Putamen (tissue), 1 donor: ENCODE measurements around the gene ZSWIM5.
"Not testable (repeated sequence)": the region's sequence is repeated elsewhere in the genome, so short reads cannot be mapped to it uniquely, and the experiment has no call there.

Experiments
- DNase-seq: peaks from one replicate; pipeline ENCODE4 v3.0.0-alpha.2; 2016; ENCODE audit warnings: low spot score

ZSWIM5 gene

GRCh38 chr1:45141247-45142003 is 65.0 kb downstream of the ZSWIM5 start:
- no peak for DNase-seq

GRCh38 chr1:45136984-45137383 is 69.4 kb downstream of the ZSWIM5 start:
- no peak for DNase-seq

DNA sequence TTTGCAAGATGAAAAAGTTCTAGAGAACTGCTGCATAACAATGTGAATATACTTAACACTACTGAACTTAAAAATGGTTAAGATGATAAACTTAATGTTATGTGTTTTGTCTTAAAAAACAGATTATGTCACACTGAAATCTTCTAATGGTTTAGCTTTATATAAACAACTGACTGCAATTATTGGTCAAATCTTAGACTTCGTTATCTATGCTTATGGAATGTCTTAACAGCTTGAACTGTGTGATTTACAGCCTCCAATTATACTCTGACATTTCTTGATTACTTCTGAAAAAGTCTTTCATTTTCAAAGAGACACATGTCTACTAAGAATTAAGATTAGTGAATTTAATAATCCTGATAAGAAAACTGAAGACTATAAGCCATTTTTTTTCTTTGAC is 71.1 kb downstream of the ZSWIM5 start:
- DNase-seq = no peak

DNA sequence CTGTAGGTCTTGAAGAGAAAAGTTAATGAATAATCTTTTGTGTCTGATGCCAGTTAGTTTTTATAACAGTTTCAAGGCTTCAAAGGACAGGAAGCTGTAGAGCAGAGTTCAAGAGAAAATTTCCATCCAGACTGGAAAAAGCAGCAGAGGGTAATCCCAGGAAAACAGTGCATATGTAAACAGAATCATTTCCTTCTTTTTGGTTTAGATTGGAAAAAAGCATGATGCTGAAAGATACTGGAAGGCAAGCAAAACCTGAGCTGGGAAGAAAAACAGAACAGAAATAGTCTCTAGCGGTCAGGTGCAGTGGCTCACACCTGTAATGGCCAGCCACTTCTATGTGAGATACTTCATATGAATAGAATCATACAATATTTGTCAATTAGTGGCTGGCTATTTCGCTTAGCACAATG is 71.9 kb downstream of the ZSWIM5 start:
- no peak for DNase-seq

DNA sequence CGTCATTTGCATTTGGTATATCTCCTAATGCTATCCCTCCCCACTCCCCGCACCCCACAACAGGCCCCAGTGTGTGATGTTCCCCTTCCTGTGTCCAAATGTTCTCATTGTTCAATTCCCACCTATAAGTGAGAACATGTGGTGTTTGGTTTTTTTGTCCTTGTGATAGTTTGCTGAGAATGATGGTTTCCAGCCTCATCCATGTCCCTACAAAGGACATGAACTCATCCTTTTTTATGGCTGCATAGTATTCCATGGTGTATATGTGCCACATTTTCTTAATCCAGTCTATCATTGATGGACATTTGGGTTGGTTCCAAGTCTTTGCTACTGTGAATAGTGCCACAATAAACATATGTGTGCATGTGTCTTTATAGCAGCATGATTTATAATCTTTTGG is 73.7 kb downstream of the ZSWIM5 start:
- not testable (repeated sequence) for DNase-seq

DNA sequence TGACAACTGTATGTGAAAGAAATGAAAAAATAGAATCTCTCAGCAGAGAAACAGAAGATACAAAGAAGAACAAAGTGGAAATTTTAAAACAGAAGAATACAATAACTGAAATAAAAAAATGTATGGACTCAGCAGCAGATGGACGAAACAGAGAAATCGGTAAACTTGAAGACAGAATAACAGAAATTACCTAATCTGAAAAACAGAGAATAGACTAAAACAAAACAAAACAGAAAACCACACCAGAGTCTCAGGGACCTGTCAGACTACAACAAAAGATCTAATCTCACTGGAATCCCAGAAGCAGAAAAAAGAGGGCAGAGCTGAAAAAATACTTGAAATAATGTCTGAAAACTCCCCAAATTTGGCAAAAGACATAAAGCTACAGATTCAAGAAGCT is 83.0 kb downstream of the ZSWIM5 start:
- DNase-seq = no peak

DNA sequence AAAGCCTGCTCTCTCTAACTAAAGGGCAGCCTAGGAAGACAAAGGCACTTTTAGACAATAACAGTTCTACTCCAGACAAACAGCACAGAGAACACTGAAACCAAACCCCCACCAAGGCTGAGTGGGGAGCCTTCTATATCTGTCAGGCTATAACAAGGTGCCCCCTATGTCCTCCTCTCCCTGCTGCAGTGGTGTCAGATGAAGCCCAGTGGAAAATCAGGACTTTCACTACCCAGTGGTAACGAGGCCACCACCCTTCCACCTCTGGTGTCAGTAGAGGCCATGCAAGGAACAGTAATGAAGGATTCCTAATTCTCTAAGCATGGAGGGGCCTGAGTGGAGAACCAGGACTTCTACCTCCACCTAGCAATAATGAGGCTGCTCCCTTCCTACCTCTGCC is 83.7 kb downstream of the ZSWIM5 start:
- no peak for DNase-seq

DNA sequence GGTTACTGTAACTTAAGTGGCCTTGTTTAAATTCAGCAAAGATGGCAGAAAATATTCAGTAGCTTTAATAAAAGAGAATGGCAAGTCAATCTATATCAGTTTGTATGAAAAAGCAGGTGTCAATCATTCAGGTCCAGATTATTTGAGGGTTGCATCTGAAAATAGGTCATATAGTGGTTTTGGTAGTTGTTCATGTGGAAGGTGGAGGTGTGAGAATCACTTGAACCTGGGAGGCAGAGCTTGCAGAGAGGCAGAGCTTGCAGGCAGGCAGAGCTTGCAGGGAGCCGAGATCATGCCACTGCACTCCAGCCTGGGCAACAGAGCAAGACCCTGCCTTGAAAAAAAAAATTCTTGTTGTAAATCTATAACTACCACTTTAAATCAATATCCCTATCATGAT is 88.6 kb downstream of the ZSWIM5 start:
- DNase-seq = no peak

GRCh38 chr1:45116820-45117219 is 89.6 kb downstream of the ZSWIM5 start:
- no peak for DNase-seq

DNA sequence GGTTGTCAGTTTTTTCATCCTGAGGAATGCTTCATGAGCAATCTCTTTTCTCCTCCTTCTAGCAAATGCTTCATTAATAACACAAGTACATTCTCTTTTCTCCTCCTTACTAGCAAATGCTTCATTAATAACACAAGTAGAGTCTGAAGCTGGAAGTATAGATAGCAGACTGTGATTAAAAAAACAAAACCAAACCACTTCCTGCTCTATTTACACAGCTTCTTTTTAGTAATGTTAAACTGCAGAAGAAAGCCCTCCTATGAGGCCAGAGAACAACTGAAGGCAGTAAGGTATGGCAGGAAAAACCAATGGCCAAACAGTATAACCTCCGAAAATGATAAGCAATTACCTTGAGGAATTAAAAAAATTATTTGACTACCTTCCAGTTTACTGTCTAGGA is 90.1 kb downstream of the ZSWIM5 start:
- DNase-seq = no peak

- DNase-seq = not testable (repeated sequence)
Observed at GRCh38 chr1:45115198-45115597, 91.2 kb downstream of the ZSWIM5 start.

- DNase-seq = no peak
Observed at GRCh38 chr1:45112661-45113060, 93.7 kb downstream of the ZSWIM5 start.

DNA sequence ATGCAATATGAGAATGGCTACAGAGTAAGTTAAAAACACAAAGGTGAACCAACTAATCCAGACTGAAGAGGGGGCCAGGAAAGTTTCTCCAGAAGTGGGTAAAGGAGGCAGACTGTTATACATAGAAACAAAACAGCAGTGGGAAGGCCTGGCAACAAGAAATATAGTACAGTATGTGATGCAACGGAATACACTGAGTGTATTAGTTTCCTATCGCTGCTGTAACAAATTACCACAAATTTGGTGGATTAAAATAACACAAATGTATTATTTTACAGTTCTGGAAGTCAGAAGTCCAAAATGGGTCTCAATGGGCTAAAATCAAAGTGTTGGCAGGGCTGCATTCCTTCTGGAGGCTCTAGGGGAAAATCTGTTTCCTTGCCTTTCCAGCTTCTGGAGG is 95.2 kb downstream of the ZSWIM5 start:
- no peak for DNase-seq

- DNase-seq = no peak
Observed at GRCh38 chr1:45107782-45108181, 98.6 kb downstream of the ZSWIM5 start.

GRCh38 chr1:45106864-45107263 is 99.5 kb downstream of the ZSWIM5 start:
- DNase-seq = not testable (repeated sequence)

DNA sequence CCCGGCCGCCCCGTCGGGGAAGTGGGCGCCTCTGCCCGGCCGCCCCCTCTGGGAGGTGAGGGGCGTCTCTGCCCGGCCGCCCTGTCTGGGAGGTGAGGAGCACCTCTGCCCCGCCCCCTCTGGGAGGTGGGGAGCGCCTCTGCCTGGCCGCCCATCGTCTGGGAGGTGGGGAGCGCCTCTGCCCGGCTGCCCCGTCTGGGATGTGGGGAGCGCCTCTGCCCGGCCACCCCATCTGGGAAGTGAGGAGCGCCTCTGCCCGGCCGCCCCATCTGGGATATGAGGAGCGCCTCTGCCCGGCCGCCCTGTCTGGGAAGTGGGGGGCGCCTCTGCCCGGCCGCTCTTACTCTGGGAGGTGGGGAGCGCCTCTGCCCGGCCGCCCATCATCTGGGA is 100.3 kb downstream of the ZSWIM5 start:
- DNase-seq = not testable (repeated sequence)

- DNase-seq = not testable (repeated sequence)
Observed at GRCh38 chr1:45105486-45106155, 100.8 kb downstream of the ZSWIM5 start.

DNA sequence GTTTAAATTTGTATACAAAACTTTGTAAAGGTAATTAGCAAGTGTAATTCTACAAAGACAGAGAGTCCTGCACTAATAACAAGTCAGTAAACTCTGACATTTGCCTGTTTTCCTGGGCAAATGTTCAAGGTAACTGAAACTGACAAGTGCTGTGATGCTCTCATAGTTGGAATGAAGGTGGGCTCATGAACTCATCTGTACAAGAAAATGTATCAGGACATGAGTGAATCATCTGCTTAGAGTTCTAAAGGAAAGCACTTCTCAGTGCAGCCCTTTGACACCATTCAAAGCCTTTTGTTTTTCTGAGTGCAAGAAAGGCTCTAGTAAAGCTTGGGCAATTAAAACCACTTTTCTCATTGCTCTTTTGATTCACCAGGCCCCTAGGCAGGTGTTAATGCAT is 102.9 kb downstream of the ZSWIM5 start:
- DNase-seq = no peak

GRCh38 chr1:45101947-45102346 is 104.5 kb downstream of the ZSWIM5 start:
- DNase-seq = no peak

GRCh38 chr1:45101528-45101927 is 104.9 kb downstream of the ZSWIM5 start:
- DNase-seq = not testable (repeated sequence)

DNA sequence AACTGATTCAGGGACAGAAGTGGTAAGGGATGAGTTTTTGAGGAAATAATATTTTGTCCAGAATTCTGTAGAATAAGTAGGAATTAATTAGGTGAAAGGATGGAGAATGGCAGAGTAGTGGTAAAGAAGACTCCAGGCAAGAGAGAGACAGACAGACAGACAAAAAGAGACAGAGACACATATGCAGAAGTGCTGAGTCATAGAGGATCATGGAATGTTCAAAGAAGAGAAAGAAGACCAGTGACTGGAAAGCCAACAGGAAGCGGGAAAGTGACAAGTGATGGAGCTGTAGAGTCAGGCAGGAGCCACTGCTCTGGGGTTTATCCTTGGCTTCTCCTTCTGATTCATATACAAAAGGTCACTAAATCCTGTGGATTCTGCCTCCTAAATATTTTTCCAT is 108.5 kb downstream of the ZSWIM5 start:
- no peak for DNase-seq

DNA sequence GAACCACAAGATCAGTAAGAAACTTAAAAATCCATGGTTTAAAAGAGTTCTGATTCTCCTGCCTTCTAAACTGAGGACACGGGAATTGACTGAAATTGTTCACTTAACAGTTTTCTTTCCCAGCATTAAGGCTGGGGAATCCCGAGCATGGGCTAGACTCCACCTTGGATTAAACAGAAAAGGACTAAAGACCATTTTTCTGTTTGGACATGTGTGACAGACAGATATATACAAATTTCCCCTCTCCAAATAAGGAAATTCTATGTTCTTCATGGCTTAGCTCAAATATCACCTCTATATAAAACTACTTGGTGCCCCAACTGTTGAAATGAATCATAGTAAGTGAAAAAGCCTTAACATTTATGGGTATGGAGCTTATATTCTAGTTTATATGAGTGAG is 109.3 kb downstream of the ZSWIM5 start:
- no peak for DNase-seq

DNA sequence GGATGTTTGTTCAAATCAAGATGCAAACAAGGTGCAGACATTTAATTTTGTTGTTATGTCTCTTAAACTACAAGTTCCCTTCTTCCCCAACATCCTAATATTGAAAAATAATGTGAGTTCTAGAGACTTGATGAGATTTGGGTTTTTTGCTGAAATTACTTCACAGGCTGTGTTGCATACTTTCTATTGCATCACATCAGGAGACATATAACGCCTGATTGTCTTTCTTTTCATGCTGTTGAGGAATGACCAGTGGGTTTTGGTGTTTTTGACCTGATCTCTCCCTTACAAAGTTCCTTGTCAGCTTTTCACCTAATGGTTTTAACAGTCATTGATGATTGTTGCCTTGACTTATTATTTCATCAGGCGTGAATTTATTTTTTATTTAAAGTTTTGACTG is 111.0 kb downstream of the ZSWIM5 start:
- no peak for DNase-seq

DNA sequence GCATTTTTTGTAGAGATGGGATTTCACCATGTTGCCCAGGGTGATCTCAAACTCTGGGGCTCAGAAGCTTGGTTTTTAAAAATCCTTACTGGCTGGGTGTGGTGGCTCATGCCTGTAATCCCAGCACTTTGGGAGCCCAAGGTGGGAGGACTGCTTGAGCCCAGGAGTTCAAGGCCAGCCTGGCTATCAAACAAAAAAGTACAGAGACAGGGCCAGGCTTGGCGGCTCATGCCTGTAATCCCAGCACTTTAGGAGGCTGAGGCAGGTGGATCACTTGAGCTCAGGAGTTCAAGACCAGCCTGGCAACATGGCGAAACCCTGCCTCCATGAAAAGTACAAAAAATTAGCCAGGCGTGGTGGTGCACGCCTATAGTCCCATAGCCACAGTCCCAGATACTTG is 112.0 kb downstream of the ZSWIM5 start:
- DNase-seq = not testable (repeated sequence)
